Stimulated activated effector memory CD8-positive, alpha-beta T cell treated with anti-CD3 and anti-CD28 coated beads, Interleukin-12 subunit alpha, Interleukin-12 subunit beta, amount 100 ng/mL, for 72 hours (primary cell): ENCODE data around the gene UNC119B.

ENCODE experiments used
- ATAC-seq: fragments of 150-1000 bp; cut with Tn5 transposase; 2 replicates; pipeline ENCODE4 v1.10.0; 2021
- DNase-seq, 2 donors: peaks; one replicate each; pipeline ENCODE4 v3.0.0; 2021 to 2022; ENCODE audit warnings: low spot score in 2 of 2
- H3K27ac Mint-ChIP-seq: one replicate; pipeline ENCODE4 v1.8.0; 2022; ENCODE audit warnings: mild to moderate bottlenecking, mixed read lengths
- H3K36me3 Mint-ChIP-seq: one replicate; pipeline ENCODE4 v1.8.0; 2022; ENCODE audit warnings: mild to moderate bottlenecking, mixed read lengths
- H3K4me1 Mint-ChIP-seq: one replicate; pipeline ENCODE4 v1.8.0; 2022; ENCODE audit warnings: mixed read lengths
- H3K4me3 Mint-ChIP-seq: one replicate; pipeline ENCODE4 v1.8.0; 2022; ENCODE audit warnings: mild to moderate bottlenecking, mixed read lengths
- H3K9me3 Mint-ChIP-seq: one replicate; pipeline ENCODE4 v1.8.0; 2022; ENCODE audit warnings: mixed read lengths

UNC119B gene

GRCh38 chr12:120738252-120739030, 28.2 kb downstream of the UNC119B start:
- Mint-ChIP-seq H3K4me1 (peaks cover 5% of the 10 kb centered on the region), H3K9me3 (no peaks in the 10 kb centered on the region), H3K36me3 (peaks cover 8% of the 10 kb centered on the region), H3K4me3 (no peak overlapping the region), H3K27ac (no peak overlapping the region)
- DNase-seq (no peak), ATAC-seq (no peak)

GRCh38 chr12:120739031-120739762, 28.9 kb downstream of the UNC119B start:
- H3K27ac Mint-ChIP-seq: no peak overlapping the region
- DNase-seq: no peak
- ATAC-seq: no peak

GRCh38 chr12:120739821-120740613, 29.8 kb downstream of the UNC119B start:
- Mint-ChIP-seq H3K36me3 (no peaks in the 10 kb centered on the region), H3K4me1 (peaks cover 5% of the 10 kb centered on the region), H3K4me3 (no peak overlapping the region), H3K27ac (no peak overlapping the region), H3K9me3 (no peaks in the 10 kb centered on the region)
- ATAC-seq (no peak), DNase-seq (no peak)

More at GRCh38 chr12:120739031-120739762, 28.9 kb downstream of the UNC119B start:
- H3K9me3 Mint-ChIP-seq: no peaks in the 10 kb centered on the region
- peaks cover 3% of the 10 kb centered on the region for H3K36me3 Mint-ChIP-seq
- H3K4me3 Mint-ChIP-seq: no peak overlapping the region
- H3K4me1 Mint-ChIP-seq: peaks cover 5% of the 10 kb centered on the region

GRCh38 chr12:120740871-120741270, 30.6 kb downstream of the UNC119B start:
- Mint-ChIP-seq H3K9me3 (no peaks in the 10 kb centered on the region), H3K4me1 (peaks cover 5% of the 10 kb centered on the region), H3K4me3 (no peak overlapping the region), H3K27ac (no peak overlapping the region), H3K36me3 (no peaks in the 10 kb centered on the region)
- ATAC-seq (no peak), DNase-seq (no peak)

- no peak overlapping the region for H3K4me3 Mint-ChIP-seq
- H3K4me1 Mint-ChIP-seq: no peaks in the 10 kb centered on the region
- no peak for ATAC-seq
- H3K27ac Mint-ChIP-seq: no peak overlapping the region
- no peaks in the 10 kb centered on the region for H3K36me3 Mint-ChIP-seq
- DNase-seq: no peak
- H3K9me3 Mint-ChIP-seq: no peaks in the 10 kb centered on the region
These were observed 31.5 kb downstream of the UNC119B start for GRCh38 chr12:120741476-120742421.

GRCh38 chr12:120744922-120745493, 34.8 kb downstream of the UNC119B start:
- Mint-ChIP-seq H3K27ac (no peak overlapping the region), H3K4me3 (no peak overlapping the region), H3K9me3 (no peaks in the 10 kb centered on the region), H3K4me1 (peaks cover 7% of the 10 kb centered on the region), H3K36me3 (no peaks in the 10 kb centered on the region)
- no peak for ATAC-seq
- DNase-seq: no peak

- H3K9me3 Mint-ChIP-seq: no peaks in the 10 kb centered on the region
- no peak overlapping the region for H3K4me3 Mint-ChIP-seq
- no peaks in the 10 kb centered on the region for H3K36me3 Mint-ChIP-seq
- peaks cover 7% of the 10 kb centered on the region for H3K4me1 Mint-ChIP-seq
- DNase-seq: no peak
- H3K27ac Mint-ChIP-seq: no peak overlapping the region
- ATAC-seq: no peak
These were observed 38.0 kb downstream of the UNC119B start for GRCh38 chr12:120748242-120748641.

- H3K4me3 Mint-ChIP-seq: no peak overlapping the region
- H3K4me1 Mint-ChIP-seq: peaks cover 11% of the 10 kb centered on the region
- DNase-seq (no peak), ATAC-seq (no peak)
- H3K36me3 Mint-ChIP-seq: no peaks in the 10 kb centered on the region
- no peak overlapping the region for H3K27ac Mint-ChIP-seq
- no peaks in the 10 kb centered on the region for H3K9me3 Mint-ChIP-seq
These were observed 39.0 kb downstream of the UNC119B start for GRCh38 chr12:120749256-120749655.

GRCh38 chr12:120750806-120751205, 40.5 kb downstream of the UNC119B start:
- no peaks in the 10 kb centered on the region for H3K9me3 Mint-ChIP-seq
- no peak overlapping the region for H3K4me3 Mint-ChIP-seq
- H3K36me3 Mint-ChIP-seq: no peaks in the 10 kb centered on the region
- ATAC-seq: no peak
- DNase-seq: no peak
- H3K4me1 Mint-ChIP-seq: peaks cover 11% of the 10 kb centered on the region
- no peak overlapping the region for H3K27ac Mint-ChIP-seq

- no peak for ATAC-seq
- H3K9me3 Mint-ChIP-seq: no peaks in the 10 kb centered on the region
- H3K4me1 Mint-ChIP-seq: peaks cover 11% of the 10 kb centered on the region
- no peak overlapping the region for H3K27ac Mint-ChIP-seq
- no peak overlapping the region for H3K4me3 Mint-ChIP-seq
- no peaks in the 10 kb centered on the region for H3K36me3 Mint-ChIP-seq
- DNase-seq: no peak
These were observed 41.1 kb downstream of the UNC119B start for GRCh38 chr12:120751389-120751788.

GRCh38 chr12:120754792-120755191, 44.5 kb downstream of the UNC119B start:
- DNase-seq (no peak), ATAC-seq (no peak)
- peaks cover 4% of the 10 kb centered on the region for H3K4me1 Mint-ChIP-seq
- H3K9me3 Mint-ChIP-seq: no peaks in the 10 kb centered on the region
- H3K4me3 Mint-ChIP-seq: no peak overlapping the region
- H3K36me3 Mint-ChIP-seq: no peaks in the 10 kb centered on the region
- no peak overlapping the region for H3K27ac Mint-ChIP-seq

GRCh38 chr12:120755269-120755668, 45.0 kb downstream of the UNC119B start:
- H3K36me3 Mint-ChIP-seq: no peaks in the 10 kb centered on the region
- peaks cover 4% of the 10 kb centered on the region for H3K4me1 Mint-ChIP-seq
- ATAC-seq: no peak
- no peak overlapping the region for H3K27ac Mint-ChIP-seq
- no peak for DNase-seq
- no peaks in the 10 kb centered on the region for H3K9me3 Mint-ChIP-seq
- H3K4me3 Mint-ChIP-seq: no peak overlapping the region

- H3K4me3 Mint-ChIP-seq: no peak overlapping the region
- DNase-seq (no peak), ATAC-seq (no peak)
These were observed 47.0 kb downstream of the UNC119B start for GRCh38 chr12:120757226-120757742.

GRCh38 chr12:120757949-120758348, 47.7 kb downstream of the UNC119B start:
- no peaks in the 10 kb centered on the region for H3K9me3 Mint-ChIP-seq
- no peak overlapping the region for H3K4me3 Mint-ChIP-seq
- ATAC-seq (no peak), DNase-seq (no peak)
- peaks cover 23% of the 10 kb centered on the region for H3K36me3 Mint-ChIP-seq
- H3K27ac Mint-ChIP-seq: no peak overlapping the region
- peaks cover 4% of the 10 kb centered on the region for H3K4me1 Mint-ChIP-seq

More at GRCh38 chr12:120757226-120757742, 47.0 kb downstream of the UNC119B start:
- Mint-ChIP-seq H3K9me3 (no peaks in the 10 kb centered on the region), H3K27ac (no peak overlapping the region), H3K36me3 (peaks cover 16% of the 10 kb centered on the region), H3K4me1 (peaks cover 4% of the 10 kb centered on the region)
